K562 (cell line): ENCODE results near the gene BAK1. TPM values are rescaled to one million over a fixed set of nuclear protein-coding genes. Genes with fewer than 3 reads are reported as not detected.

Source experiments
- ATF3 ChIP-seq, 2 experiments: fragments of 450-650 bp in 1 of 2; sonication (generic) in 1 of 2; formaldehyde crosslinking in 1 of 2; IDR thresholded peaks in 1 of 2; conservative IDR thresholded peaks in 1 of 2; 2 replicates each; pipeline versions ENCODE4 v1.6.1 to v1.8.1; 2016 to 2023; ENCODE audit warnings: mild to moderate bottlenecking in 2 of 2, moderate library complexity in 2 of 2, inconsistent platforms in 1 of 2, missing genetic modification reagents in 1 of 2
- ATF7 ChIP-seq: fragments of 450-650 bp; IDR thresholded peaks from 2 replicates; pipeline ENCODE4 v1.7.1; 2014; ENCODE audit warnings: mild to moderate bottlenecking, moderate library complexity
- BACH1 ChIP-seq: fragments of 200-800 bp; sonication (Bioruptor generic); IDR thresholded peaks from 2 replicates; pipeline ENCODE4 v1.6.1; 2016; ENCODE audit warnings: missing genetic modification characterization, missing compliant biosample characterization
- CTBP1 ChIP-seq: fragments of 450-650 bp; IDR thresholded peaks from 2 replicates; pipeline ENCODE4 v1.6.1; 2016; ENCODE audit warnings: borderline replicate concordance
- DLX4 ChIP-seq: fragments of 250-450 bp; sonication (Bioruptor Pico); IDR thresholded peaks from 2 replicates; pipeline ENCODE4 v1.6.1; 2021; ENCODE audit warnings: mild to moderate bottlenecking
- DNMT1 ChIP-seq: fragments of 450-650 bp; IDR thresholded peaks from 2 replicates; pipeline ENCODE4 v1.6.1; 2016; ENCODE audit warnings: antibody characterized with exemption, mild to moderate bottlenecking
- DPF2 ChIP-seq: fragments of 450-650 bp; IDR thresholded peaks from 2 replicates; pipeline ENCODE4 v1.6.1; 2016
- EP300 ChIP-seq: IDR thresholded peaks from 2 replicates; pipeline ENCODE4 v1.6.1; 2012; ENCODE audit warnings: low read length, improper control_type of control experiment
- FOS ChIP-seq: IDR thresholded peaks from 3 replicates; pipeline ENCODE4 v1.6.1; 2011; ENCODE audit not compliant: insufficient read length; ENCODE audit errors: extremely low read depth
- GATA2 ChIP-seq: sonication (generic); formaldehyde crosslinking; IDR thresholded peaks from 2 replicates; pipeline ENCODE4 v1.4.0; 2020; ENCODE audit warnings: mild to moderate bottlenecking, missing genetic modification reagents
- HCFC1 ChIP-seq: IDR thresholded peaks from 2 replicates; pipeline ENCODE4 v1.6.1; 2012; ENCODE audit warnings: low read depth, low read length, improper control_type of control experiment
- HDAC2 ChIP-seq: fragments of 450-650 bp; IDR thresholded peaks from 2 replicates; pipeline ENCODE4 v1.6.1; 2016; ENCODE audit warnings: mild to moderate bottlenecking
- HEY1 ChIP-seq: fragments of 250-450 bp; sonication (Bioruptor Pico); IDR thresholded peaks from 2 replicates; pipeline ENCODE4 v1.5.0; 2020; ENCODE audit warnings: mild to moderate bottlenecking, moderate library complexity, borderline replicate concordance
- JUN ChIP-seq, 2 experiments: sonication (generic) in 1 of 2; formaldehyde crosslinking in 1 of 2; IDR thresholded peaks; 2 replicates each; pipeline versions ENCODE4 v1.6.1 to v1.8.0; 2012 to 2022; ENCODE audit warnings: borderline replicate concordance in 2 of 2, mild to moderate bottlenecking in 2 of 2, improper control_type of control experiment in 1 of 2, low read depth in 1 of 2, low read length in 1 of 2, missing genetic modification reagents in 1 of 2
- KDM1A ChIP-seq, 2 experiments: fragments of 450-650 bp; IDR thresholded peaks; 2 replicates each; pipeline ENCODE4 v1.6.1; 2016; ENCODE audit warnings: mild to moderate bottlenecking in 2 of 2
- MEIS2 ChIP-seq: fragments of 450-650 bp; IDR thresholded peaks from 2 replicates; pipeline ENCODE4 v1.6.1; 2014; ENCODE audit warnings: mild to moderate bottlenecking; ENCODE audit not compliant: partially characterized antibody
- MTA2 ChIP-seq: fragments of 450-650 bp; IDR thresholded peaks from 2 replicates; pipeline ENCODE4 v1.6.1; 2016; ENCODE audit warnings: low read depth
- PKNOX1 ChIP-seq: fragments of 450-650 bp; IDR thresholded peaks from 2 replicates; pipeline ENCODE4 v1.6.1; 2016
- PTTG1 ChIP-seq: fragments of 450-650 bp; IDR thresholded peaks from 2 replicates; pipeline ENCODE4 v1.6.1; 2016; ENCODE audit warnings: low read depth, mild to moderate bottlenecking, missing genetic modification characterization, missing compliant biosample characterization
- TRIM24 ChIP-seq, 2 experiments: fragments of 450-650 bp; IDR thresholded peaks; 2 replicates each; pipeline ENCODE4 v1.6.1; 2016
- ZBTB33 ChIP-seq: sonication (generic); formaldehyde crosslinking; IDR thresholded peaks from 2 replicates; pipeline ENCODE4 v1.8.1; 2023; ENCODE audit warnings: mild to moderate bottlenecking, missing genetic modification reagents
- ZNF644 ChIP-seq: fragments of 200-800 bp; sonication (Bioruptor generic); IDR thresholded peaks from 2 replicates; pipeline ENCODE4 v1.6.1; 2016; ENCODE audit warnings: low read depth, missing genetic modification characterization, missing compliant biosample characterization
- ZNF707 ChIP-seq: fragments of 250-450 bp; sonication (Bioruptor Pico); conservative IDR thresholded peaks from 2 replicates; pipeline ENCODE4 v1.8.0; 2022; ENCODE audit warnings: inconsistent platforms, mild to moderate bottlenecking, moderate library complexity
- ZNF76 ChIP-seq: fragments of 250-450 bp; sonication (Bioruptor Pico); IDR thresholded peaks from 2 replicates; pipeline ENCODE4 v1.4.0; 2020; ENCODE audit warnings: mild to moderate bottlenecking, moderate library complexity, borderline replicate concordance
- polyA plus RNA-seq, 8 experiments: library from polyadenylated mRNA; depleted of rRNA in 4 of 8; stranded (reverse) in 5 of 8; unstranded in 3 of 8; fragments of >200 nt; fragmentation: Nextera tagmentation in 2 of 8; fragmentation: Illumina TruSeq in 1 of 8; extraction: Ambion mirVana in 2 of 8; extraction: Trizol in 1 of 8; gene quantifications; 2 replicates each; pipeline versions ENCODE4 v1.2.1 to v1.2.3, GENCODE V29; 2011 to 2014; ENCODE audit warnings: inconsistent platforms in 1 of 8, missing spikeins in 1 of 8
- total RNA-seq, 7 experiments: library from RNA; depleted of rRNA in 6 of 7; stranded (reverse); fragments of >200 nt in 6 of 7; fragmentation: Illumina TruSeq in 2 of 7; extraction: Trizol in 2 of 7; gene quantifications; 2 replicates each; pipeline versions ENCODE4 v1.2.1 to v1.2.3, GENCODE V29; 2011 to 2021; ENCODE audit warnings: low replicate concordance in 1 of 7

BAK1 gene
- total and polyA plus RNA-seq, 9 of the 15 experiments (the other 6 are each of a cell fraction or from before 2014, with no cell fraction given) = 5.4 to 30.7 (median 18.9) TPM

- no peak for TF ChIP-seq ZNF707
- TF ChIP-seq MEIS2 = peak; percentile 47
- peak; percentile 6 for TF ChIP-seq ZBTB33
- TF ChIP-seq TRIM24 (IDR thresholded peaks at IDR 0.05) = peak in 1 of 2 experiments; percentile 66; a peak in 1 of 4 replicates
- no peak for TF ChIP-seq HCFC1
- TF ChIP-seq MTA2 = 0 out of 2 replicates have a peak, but pooled peaks have one; percentile 21
- peak; percentile 33 to 36; a peak in 2 of 4 replicates for TF ChIP-seq KDM1A (IDR thresholded peaks at IDR 0.05)
- TF ChIP-seq GATA2 = no peak
- TF ChIP-seq ATF7 = peak; percentile 23; the same call in 1 of the 2 replicates
- TF ChIP-seq JUN (IDR thresholded peaks at IDR 0.05; ENCODE audit: borderline replicate concordance, low read depth, low read length) = peak; percentile 39; the same call in 1 of the 2 replicates
- TF ChIP-seq JUN (CRISPR knock-in tag; IDR thresholded peaks at IDR 0.05; ENCODE audit: borderline replicate concordance) = no peak
- no peak for TF ChIP-seq ZNF76 (CRISPR knock-in tag)
- TF ChIP-seq PTTG1 (tag) = no peak
- TF ChIP-seq BACH1 = no peak
- no peak for TF ChIP-seq DLX4
- 0 out of 2 replicates have a peak, but pooled peaks have one; percentile 4 for TF ChIP-seq EP300
- TF ChIP-seq ATF3 (IDR thresholded peaks at IDR 0.05) = peak; percentile 42; the same call in 1 of the 2 replicates
- TF ChIP-seq ATF3 (CRISPR knock-in tag; conservative IDR thresholded peaks at IDR 0.05) = no peak
- TF ChIP-seq PKNOX1 = peak; percentile 34; the same call in 1 of the 2 replicates
- no peak for TF ChIP-seq DNMT1
- no peak for TF ChIP-seq HDAC2
- TF ChIP-seq DPF2 = peak; percentile 44; the same call in 1 of the 2 replicates
- no peak for TF ChIP-seq FOS
- TF ChIP-seq ZNF644 (tag) = no peak
- peak; percentile 11; the same call in 1 of the 2 replicates for TF ChIP-seq CTBP1
- no peak for TF ChIP-seq HEY1 (CRISPR knock-in tag)
These were observed 12.7 kb upstream of the BAK1 start (continued) for GRCh38 chr6:33592595-33593413.
